Measurements from ENCODE around the gene CROCC. TPM values are rescaled to one million over a fixed set of nuclear protein-coding genes. Genes with fewer than 3 reads are reported as not detected.
A peak's percentile ranks its signal among the peaks of the same experiment; 100 is the strongest.
"Not testable (repeated sequence)": the region's sequence is repeated elsewhere in the genome, so short reads cannot be mapped to it uniquely, and the experiment has no call there.

CROCC gene
- total RNA-seq, 1 experiment from 2014 or later = 14.3 TPM

DNA sequence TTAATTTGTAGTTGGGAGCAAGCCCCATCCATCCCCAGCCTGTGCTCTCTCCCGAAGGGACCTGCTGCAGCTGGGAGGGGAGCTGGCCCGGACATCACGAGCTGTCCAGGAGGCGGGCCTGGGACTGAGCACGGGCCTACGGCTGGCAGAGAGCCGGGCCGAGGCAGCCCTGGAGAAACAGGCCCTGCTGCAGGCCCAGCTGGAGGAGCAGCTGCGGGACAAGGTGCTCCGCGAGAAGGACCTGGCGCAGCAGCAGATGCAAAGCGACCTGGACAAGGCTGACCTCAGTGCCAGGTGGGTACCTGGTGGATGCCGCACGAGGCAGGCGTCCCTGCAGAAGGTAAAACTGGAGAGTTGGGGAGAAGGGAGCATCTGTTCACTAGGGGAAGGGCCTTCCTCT, 14.8 kb downstream of the CROCC start:
- not testable (repeated sequence) for DNase-seq (ENCODE audit: low read depth)

DNA sequence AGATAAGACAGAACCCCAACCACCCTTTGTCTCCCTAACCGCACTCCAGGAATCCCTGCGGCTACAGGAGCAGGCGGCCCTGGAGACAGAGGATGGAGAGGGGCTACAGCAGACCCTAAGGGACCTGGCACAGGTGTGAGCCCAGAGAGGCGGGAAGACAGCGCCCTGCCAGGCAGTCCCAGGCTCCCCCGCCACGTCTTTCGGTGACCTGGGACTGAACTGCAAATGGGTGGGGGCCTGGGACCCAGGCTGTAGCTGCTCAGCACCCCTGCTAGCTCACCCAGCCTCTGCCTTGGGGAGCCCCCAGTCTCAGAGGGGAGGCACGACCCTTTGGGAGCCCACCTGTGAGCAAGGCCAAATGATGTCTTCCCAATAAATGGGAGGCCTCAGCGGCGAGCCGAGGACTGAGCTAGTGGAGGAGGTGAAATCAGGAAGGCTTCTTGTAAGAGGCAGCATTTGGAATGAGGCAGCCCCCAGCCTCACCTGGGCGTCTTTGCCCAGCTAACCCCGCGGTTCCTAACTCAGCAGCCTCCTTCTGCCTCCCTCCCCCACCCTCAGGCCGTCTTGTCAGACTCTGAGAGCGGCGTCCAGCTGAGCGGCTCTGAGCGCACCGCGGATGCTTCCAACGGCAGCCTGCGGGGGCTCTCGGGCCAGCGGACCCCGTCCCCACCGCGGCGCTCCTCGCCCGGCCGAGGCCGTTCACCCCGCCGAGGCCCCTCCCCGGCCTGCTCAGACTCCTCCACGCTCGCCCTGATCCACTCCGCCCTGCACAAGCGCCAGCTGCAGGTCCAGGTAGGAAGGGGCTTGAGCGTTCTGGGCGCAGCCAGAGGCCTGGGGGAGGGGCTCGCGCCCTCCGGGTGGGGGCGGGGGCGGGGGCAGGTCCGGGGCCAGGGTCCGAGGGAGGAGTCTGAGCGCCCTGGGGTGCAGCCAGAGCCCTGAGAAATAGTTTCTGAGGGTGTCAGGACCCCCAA, 16.9 kb downstream of the CROCC start:
- DNase-seq (ENCODE audit: low read depth) = no peak

DNA sequence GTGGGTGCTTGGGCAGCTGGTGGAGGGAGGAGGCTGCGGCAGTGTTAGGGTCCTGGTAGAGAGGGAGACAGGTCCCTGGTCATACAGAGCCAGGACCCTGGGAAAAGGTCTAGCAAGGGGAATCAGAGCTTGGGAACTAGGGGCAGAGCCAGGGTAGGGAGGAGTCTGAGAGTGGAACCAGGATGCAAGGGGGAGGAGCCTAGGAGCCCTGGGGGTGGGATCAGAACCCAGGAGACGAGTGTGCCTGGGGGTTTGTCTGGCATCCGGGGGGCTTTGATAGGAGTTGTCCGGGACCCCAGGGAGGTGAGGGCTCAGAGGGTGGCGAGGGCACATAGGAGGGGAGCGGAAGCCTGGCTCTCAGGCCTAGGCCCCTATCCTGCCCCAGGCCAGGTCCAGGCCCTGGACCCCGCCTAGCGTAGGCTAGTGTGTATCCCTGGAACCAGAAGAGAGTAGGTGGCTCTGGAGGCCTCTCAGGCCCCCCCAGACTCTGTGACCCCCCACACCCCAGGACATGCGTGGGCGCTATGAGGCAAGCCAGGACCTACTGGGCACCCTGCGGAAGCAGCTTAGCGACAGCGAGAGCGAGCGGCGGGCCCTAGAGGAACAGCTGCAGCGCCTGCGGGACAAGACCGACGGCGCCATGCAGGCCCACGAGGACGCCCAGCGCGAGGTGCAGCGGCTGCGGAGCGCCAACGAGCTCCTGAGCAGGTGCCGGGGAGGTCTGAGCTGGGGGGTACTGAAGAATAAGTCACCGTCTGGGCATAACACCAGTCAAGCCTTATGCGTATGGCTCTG, 17.9 kb downstream of the CROCC start:
- DNase-seq (ENCODE audit: low read depth) = not testable (repeated sequence)

DNA sequence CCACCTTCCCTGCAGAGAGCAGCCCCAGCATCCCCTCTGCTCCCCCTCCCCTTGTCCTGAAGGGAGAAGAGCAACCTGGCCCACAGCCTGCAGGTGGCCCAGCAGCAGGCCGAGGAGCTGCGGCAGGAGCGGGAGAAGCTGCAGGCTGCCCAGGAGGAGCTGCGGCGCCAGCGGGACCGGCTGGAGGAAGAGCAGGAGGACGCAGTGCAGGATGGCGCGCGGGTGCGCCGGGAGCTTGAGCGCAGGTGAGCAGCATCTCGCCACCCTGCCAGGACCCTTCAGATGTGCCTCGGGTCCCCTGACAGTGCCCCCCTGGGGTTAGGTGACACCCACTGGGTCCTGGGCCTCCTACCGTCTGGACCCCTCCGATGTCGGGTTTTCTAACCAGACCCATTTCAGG, 22.3 kb downstream of the CROCC start:
- DNase-seq (ENCODE audit: low read depth) = no peak

DNA sequence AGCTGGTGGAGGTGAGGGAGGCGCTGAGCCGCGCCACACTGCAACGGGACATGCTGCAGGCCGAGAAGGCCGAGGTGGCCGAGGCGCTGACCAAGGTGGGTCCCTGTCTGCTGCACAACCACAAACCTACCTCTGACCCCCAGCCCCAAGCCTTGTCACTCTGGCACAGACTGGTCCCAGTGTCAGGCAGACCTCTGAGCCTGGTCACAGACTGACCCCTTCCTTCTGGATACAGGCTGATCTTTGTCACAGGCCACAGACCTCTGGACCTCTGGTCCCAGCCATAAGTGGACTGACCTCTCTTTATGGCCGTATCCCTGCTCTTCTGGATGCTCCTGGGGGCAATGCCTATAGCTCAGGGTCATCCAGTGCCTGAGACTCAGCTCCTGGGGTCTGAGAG, 23.8 kb downstream of the CROCC start:
- DNase-seq (ENCODE audit: low read depth) = not testable (repeated sequence)

DNA sequence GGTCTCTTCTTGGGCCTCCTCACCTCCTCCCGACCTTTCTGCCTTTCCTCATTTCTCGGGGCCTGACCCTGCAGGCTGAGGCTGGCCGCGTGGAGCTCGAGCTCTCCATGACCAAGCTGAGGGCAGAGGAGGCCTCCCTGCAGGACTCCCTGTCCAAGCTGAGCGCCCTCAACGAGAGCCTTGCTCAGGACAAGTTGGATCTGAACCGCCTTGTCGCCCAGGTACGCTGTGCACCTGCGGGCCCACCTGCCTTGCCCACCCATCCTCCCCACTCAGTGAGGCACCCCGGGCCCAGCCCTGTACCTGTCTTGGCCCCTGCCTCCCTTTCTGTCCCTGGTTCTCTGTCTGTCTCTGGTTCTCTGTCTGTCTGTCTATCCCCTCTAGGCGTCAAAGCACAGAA, 24.5 kb downstream of the CROCC start:
- DNase-seq (ENCODE audit: low read depth) = not testable (repeated sequence)

DNA sequence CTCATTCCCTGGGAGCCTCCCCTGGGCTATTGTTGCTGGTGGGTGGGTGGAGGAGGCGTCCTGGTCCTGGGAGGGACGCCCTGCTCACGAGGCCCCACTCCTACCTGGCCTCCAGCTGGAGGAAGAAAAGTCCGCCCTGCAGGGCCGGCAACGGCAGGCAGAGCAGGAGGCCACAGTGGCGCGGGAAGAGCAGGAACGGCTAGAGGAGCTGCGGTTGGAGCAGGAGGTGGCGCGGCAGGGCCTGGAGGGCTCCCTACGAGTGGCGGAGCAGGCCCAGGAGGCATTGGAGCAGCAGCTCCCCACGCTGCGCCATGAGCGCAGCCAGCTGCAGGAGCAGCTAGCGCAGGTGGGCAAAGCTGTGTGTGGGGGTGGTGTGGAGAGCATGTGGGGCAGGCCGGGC, 24.9 kb downstream of the CROCC start:
- no peak for DNase-seq (ENCODE audit: low read depth)

DNA sequence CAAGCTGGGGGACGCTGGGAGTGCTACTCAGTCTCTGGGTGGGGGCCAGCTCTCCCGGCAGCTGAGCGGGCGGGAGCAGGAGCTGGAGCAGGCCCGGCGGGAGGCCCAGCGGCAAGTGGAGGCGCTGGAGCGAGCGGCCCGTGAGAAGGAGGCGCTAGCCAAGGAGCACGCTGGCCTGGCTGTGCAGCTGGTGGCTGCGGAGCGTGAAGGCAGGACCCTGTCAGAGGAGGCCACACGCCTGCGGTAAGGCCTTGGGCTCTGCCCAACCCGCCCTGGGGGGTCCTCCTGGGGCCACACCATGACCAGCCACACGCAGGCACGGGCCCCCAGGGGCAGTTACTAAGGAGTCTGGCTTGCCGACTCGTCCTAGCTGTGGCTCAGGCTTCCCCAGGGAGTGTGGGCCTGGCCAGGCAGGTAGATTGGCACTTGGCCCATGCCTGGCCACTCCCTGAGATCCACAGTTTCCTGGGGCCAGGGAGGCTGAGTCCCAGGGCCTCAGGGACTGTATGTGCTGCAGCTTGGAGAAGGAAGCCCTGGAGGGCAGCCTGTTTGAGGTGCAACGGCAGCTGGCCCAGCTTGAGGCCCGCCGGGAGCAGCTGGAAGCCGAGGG, 26.7 kb downstream of the CROCC start:
- DNase-seq (ENCODE audit: low read depth) = not testable (repeated sequence)

DNA sequence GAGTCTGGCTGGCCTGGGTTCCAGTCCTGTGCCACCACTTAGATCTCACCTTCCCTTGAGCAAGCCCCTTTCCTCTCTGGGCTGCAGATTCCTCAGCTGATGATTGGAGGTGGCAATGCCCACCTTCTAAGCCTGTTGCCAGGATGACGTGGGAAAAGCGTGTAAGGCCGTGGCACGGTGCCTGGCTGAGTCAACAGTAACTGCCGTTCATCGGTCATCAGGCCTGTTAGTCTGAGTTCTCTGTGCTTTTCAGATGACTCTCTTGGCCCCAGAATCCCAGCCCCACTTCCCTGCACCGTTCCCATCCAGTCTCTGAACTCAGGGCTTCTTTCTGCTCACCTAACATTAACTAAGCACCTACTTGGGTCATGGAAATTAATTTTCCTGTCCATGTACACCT, 27.3 kb downstream of the CROCC start:
- peak; percentile 79 for DNase-seq (ENCODE audit: low read depth)

DNA sequence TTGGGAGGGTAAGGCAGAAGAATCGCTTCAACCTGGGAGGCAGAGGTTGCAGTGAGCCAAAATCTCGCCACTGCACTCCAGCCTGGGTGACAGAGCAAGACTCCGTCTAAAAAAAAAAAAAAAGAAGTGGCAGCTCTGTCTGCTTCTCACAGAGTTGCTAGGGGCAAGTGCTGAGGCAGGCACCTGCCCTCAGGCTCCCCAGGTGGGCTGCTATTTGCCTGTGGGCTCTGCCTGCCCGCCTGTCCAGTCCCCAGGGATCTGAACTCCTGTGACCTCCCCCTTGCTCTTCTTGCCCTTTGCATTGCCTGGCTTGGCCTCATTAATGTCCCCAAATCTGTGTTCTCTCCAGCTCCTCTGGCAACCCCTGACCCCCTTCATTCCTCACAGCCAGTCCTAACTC, 30.6 kb downstream of the CROCC start:
- not testable (repeated sequence) for DNase-seq (ENCODE audit: low read depth)

DNA sequence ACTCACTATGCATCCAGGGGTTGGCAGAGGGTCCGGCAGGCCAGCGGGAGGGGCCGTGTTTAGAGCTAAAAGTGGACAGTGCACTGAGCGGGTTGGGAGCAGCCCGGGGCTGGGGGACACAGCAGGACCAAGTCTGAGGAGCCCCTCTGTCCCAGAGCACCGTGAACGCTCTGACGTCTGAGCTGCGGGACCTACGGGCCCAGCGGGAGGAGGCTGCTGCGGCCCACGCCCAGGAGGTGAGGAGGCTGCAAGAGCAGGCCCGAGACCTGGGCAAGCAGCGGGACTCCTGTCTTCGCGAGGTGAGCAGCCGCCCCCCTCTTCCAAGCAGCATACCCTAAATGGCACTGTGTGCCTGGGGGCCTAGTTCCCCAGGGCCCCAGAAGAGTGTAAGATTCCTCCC, 32.8 kb downstream of the CROCC start:
- no peak for DNase-seq (ENCODE audit: low read depth)

DNA sequence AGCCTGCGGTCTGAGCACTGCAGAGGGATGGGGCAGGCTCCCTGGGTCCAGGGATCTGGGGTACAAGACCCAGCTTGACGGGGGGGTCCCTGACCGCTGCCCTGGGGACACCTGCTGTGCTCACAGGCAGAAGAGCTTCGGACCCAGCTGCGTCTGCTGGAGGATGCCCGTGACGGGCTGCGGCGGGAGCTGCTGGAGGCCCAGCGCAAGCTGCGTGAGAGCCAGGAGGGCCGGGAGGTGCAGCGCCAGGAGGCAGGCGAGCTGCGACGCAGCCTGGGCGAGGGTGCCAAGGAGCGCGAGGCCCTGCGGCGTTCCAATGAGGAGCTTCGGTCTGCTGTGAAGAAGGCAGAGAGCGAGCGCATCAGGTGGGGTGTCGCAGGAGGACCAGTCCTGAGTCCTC, 33.5 kb downstream of the CROCC start:
- no peak for DNase-seq (ENCODE audit: low read depth)

DNA sequence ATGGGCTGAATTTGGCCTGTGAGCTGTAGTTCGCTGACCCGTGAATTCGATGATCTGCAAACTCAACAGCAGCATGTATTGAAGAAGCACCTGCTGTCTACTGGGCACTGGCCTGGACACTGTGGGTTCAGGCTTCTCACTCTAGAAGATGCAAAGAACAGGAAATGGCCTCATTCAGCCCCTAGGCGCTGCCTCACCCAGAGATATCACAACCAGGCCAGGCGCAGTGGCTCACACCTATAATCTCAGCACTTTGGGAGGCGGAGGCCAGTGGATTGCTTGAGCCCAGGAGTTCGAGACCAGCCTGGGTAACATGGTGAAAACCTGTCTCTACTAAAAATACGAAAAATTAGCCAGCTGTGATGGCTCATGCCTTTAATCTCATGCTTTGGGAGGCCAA, 35.0 kb downstream of the CROCC start:
- no peak for DNase-seq (ENCODE audit: low read depth)

DNA sequence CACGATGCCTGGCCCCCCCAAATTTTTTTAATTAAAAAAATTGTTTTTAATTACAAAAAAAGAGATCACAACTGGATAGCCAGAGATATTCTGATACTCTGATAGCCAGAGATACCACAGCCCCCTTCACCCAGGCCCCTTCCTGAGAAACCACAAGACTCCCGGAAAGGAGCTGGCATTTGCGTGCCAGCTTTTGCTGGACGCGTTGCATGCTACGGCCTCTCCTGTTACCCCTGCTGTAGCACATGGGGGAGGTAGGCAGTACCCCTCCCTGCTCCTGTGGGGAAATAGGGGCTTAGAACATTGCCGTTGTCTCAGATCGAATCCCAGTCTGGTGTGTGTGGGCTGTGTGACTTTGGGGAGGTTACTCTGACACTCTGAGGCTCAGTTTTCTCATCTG, 36.0 kb downstream of the CROCC start:
- no peak for DNase-seq (ENCODE audit: low read depth)

DNA sequence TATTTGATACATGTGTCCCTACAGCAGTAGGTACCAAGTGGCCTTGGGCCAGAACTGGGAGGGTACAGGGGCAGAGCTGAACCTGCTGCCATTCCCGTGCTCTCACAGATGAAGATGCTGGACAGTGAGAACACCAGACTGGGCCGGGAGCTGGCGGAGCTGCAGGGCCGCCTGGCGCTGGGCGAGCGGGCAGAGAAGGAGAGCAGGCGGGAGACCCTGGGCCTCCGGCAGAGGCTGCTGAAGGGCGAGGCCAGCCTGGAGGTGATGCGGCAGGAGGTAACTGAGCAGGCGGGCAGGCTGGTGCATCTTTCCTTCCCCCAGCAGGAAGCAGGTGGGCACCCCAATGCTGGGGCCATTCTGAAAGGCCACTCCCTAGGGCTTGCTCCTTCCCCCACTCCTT, 36.7 kb downstream of the CROCC start:
- DNase-seq (ENCODE audit: low read depth) = no peak

DNA sequence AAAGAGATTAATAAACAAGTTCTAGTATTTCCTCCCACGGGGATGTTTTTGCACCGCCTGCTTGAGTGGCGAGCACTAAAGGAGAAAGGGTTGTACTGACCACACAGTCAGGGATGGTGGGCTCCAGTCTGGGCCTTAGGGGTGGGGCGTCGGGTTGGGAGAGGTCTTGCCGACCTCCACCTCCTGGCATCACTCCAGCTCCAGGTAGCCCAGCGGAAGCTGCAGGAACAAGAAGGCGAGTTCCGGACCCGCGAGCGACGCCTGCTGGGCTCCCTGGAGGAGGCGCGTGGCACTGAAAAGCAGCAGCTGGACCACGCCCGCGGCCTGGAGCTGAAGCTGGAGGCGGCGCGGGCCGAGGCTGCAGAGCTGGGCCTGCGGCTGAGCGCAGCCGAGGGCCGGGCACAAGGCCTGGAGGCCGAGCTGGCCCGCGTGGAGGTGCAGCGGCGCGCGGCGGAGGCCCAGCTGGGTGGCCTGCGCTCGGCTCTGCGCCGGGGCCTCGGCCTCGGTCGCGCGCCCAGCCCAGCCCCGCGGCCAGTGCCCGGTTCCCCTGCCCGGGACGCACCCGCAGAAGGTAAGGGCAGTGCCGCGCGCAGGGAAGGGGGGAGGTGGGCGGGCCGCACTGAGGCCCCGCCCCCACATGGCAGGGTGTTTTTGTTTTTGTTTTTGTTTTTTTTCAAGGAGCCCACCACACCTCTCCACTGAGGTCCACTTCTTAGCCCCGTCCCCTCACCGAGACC, 39.0 kb downstream of the CROCC start:
- peak; percentile 56 for DNase-seq (ENCODE audit: low read depth)

DNA sequence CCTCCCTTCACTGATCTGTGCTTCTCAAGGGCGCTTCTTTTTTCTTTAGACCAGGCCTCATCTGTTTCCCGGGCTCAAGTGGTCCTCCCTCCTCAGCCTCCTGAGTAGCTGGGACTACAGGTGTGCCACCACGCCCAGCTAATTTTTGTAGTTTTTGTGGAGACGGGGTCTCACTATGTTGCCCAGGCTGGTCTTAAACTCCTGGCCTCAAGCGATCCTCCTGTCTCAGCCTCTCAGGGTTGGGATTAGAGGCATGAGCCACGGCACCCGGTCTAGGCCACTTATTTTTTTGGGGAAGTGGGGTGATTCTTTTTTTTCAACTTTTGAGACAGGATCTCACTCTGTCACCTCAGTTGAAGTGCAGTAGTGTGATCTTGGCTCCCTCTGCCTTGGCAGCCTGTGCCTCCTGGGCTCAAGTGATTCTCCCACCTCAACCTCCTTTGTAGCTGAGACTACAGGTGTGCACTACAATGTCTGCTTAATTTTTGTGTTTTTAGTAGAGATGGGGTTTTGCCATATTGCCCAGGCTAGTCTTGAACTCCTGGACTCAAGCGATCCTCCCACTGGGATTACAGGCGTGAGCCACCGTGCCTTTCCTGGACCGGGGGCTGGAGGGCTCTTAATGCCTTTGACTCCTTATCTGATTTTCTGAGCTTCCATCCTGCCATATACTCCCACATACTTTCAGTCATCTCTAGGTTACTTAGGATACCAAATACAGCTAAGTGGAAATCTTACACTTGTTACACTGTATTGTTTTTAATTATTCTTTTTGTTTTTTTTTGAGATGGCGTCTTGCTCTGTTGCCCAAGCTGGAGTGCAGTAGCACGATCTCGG, 39.8 kb downstream of the CROCC start:
- DNase-seq (ENCODE audit: low read depth) = no peak

DNA sequence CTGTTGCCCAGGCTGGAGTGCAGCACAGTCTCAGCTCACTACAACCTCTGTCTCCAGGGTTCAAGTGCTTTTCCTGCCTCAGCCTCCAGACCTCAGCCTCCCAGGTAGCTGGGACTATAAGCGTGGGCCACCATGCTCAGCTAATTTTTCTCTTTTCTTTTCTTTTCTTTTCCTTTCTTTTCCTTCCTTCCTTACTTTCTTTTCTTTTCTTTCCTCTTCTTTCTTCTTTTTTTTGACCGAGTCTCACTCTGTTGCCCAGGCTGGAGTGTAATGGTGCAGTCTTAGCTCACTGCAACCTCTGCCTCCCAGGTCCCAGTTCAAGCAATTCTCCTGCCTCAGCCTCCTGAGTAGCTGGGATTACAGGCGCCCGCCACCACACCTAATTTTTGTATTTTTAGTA, 42.4 kb downstream of the CROCC start:
- not testable (repeated sequence) for DNase-seq (ENCODE audit: low read depth)

DNA sequence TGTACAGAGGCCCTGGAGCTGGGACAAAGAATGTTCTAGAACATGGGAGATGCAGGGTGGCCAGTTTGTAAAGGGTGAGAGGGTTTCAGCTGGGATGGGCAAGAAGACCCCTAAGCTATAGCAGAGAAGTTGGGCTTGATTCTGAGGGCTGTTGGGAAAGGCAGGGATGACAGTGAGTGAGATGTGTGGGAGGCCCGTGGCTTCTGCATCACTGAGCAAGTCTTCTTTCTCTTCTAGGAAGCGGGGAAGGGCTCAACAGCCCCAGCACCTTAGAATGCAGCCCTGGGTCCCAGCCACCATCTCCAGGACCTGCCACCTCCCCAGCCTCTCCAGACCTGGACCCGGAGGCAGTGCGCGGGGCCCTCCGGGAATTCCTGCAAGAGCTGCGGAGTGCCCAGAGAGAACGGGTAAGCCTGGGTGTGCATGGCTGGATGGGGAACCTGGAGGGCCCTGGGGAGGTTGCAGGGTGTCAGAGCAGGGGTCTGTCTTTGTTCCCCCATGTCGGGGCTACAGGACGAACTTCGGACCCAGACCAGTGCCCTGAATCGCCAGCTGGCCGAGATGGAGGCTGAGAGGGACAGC, 43.8 kb downstream of the CROCC start:
- DNase-seq (ENCODE audit: low read depth) = no peak

DNA sequence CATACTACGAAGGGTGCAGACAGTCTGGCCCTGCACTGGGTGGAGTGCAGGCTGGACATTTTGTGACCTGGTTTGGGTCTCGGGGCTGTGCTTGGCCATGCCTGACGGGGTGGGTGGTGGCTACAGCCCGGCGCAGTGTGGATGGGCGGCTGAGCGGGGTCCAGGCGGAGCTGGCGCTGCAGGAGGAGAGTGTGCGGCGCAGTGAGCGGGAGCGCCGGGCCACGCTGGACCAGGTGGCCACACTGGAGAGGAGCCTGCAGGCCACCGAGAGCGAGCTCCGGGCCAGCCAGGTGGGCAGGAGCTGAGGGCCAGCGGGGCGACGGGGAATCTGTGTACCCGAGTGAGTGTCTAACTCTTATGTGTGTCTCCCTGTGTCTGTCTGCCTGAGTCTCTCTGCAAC, 44.6 kb downstream of the CROCC start:
- no peak for DNase-seq (ENCODE audit: low read depth)
